Brain microvascular endothelial cell (primary cell): ENCODE data around the gene ATXN2.
A peak's percentile ranks its signal among the peaks of the same experiment; 100 is the strongest.

Experiments used
- DNase-seq: peaks from one replicate; pipeline ENCODE4 v3.0.0-alpha.2; 2020
- H3K27ac ChIP-seq: fragments of 250-450 bp; sonication (Bioruptor Pico); 2 replicates; pipeline ENCODE4 v1.5.1; 2020; ENCODE audit warnings: mild to moderate bottlenecking, moderate library complexity
- H3K27me3 ChIP-seq: fragments of 250-450 bp; sonication (Bioruptor Pico); replicated peaks from 2 replicates; pipeline ENCODE4 v1.5.1; 2020; ENCODE audit warnings: mild to moderate bottlenecking
- H3K36me3 ChIP-seq: fragments of 250-450 bp; sonication (Bioruptor Pico); replicated peaks from 2 replicates; pipeline ENCODE4 v1.5.1; 2020; ENCODE audit warnings: mild to moderate bottlenecking
- H3K4me3 ChIP-seq: 2 replicates; pipeline ENCODE4 v1.5.1; 2011; ENCODE audit warnings: low read depth, mild to moderate bottlenecking, control low read depth, low read length, moderate library complexity
- CTCF ChIP-seq: IDR thresholded peaks from 2 replicates; pipeline ENCODE4 v1.5.1; 2011; ENCODE audit warnings: low read depth, mild to moderate bottlenecking, moderate library complexity, low read length, control low read depth, inconsistent platforms; ENCODE audit errors: missing control alignments
- in situ Hi-C: cut with HindIII; loops from 2 replicates; pipeline ENCODE4 v1.10.0; 2017; ENCODE audit warnings: low sequenced_read_pairs, low pct_ligation_motif_present

The ATXN2 gene

GRCh38 chr12:111488798-111489197, 110.3 kb downstream of the ATXN2 start:
- TF ChIP-seq CTCF = no peak
- in situ Hi-C loops = no loop called here
- no peak overlapping the region for H3K4me3 ChIP-seq
- H3K27me3 ChIP-seq = no peaks in the 10 kb centered on the region
- DNase-seq = no peak
- H3K27ac ChIP-seq = no peak overlapping the region
- H3K36me3 ChIP-seq = peaks cover 50% of the 10 kb centered on the region

- in situ Hi-C loops = no loop called here
- H3K27me3 ChIP-seq = no peaks in the 10 kb centered on the region
- DNase-seq = peak; percentile 48
- peaks cover 52% of the 10 kb centered on the region for H3K36me3 ChIP-seq
- TF ChIP-seq CTCF = no peak
- H3K27ac ChIP-seq = no peak overlapping the region
- no peak overlapping the region for H3K4me3 ChIP-seq
Measured at GRCh38 chr12:111488271-111488670, 110.8 kb downstream of the ATXN2 start.

DNA sequence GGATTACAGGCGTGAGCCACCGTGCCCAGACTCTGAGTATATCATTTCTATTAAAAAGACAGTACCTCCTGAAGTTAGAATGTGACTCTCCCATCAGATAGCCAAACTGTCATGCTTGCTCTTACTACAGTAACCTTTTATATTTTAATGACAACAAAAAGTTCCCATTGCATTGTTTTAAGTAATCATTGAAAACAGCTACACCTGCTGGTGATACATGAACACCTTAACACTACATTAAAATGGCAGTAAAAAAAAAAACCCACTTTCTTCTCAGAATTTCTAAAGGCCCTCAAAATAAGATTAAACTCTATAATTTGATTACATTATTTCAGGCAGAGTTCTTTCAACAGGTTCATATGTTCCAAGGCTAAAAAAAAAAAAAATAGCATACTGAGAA, 116.7 kb downstream of the ATXN2 start:
- Histone ChIP-seq H3K27ac (no peak overlapping the region), H3K27me3 (no peaks in the 10 kb centered on the region), H3K4me3 (no peak overlapping the region), H3K36me3 (peaks cover 60% of the 10 kb centered on the region)
- in situ Hi-C loops = no loop called here
- no peak for DNase-seq
- peak; percentile 12 for TF ChIP-seq CTCF

GRCh38 chr12:111471236-111471635, 127.9 kb downstream of the ATXN2 start:
- in situ Hi-C loops = no loop called here

GRCh38 chr12:111469401-111469800, 129.7 kb downstream of the ATXN2 start:
- TF ChIP-seq CTCF = no peak
- H3K27ac ChIP-seq = no peak overlapping the region
- no peaks in the 10 kb centered on the region for H3K27me3 ChIP-seq
- H3K36me3 ChIP-seq = peaks cover 38% of the 10 kb centered on the region
- DNase-seq = no peak
- H3K4me3 ChIP-seq = no peak overlapping the region
- in situ Hi-C loops = no loop called here

More at GRCh38 chr12:111471236-111471635, 127.9 kb downstream of the ATXN2 start:
- Histone ChIP-seq H3K27me3 (no peaks in the 10 kb centered on the region), H3K4me3 (no peak overlapping the region), H3K27ac (no peak overlapping the region), H3K36me3 (peaks cover 46% of the 10 kb centered on the region)
- no peak for DNase-seq
- TF ChIP-seq CTCF = no peak

DNA sequence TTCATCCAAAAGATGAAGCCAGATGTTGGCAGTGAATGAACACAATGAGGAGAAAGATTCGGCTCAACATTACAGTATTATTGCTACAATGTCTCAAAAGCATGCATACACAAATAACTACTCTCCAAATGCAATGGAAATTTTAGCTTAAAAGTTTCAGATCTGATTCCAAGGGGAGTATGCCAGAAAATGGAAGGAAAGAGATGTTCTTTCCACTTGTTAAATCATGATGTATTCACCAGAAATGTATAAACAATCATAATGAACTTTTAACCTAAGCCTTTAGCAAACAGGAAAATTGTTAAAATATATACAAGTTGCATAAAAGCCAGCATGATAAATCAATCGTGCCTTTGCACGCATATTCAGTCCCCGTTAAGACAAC, 131.3 kb downstream of the ATXN2 start:
- in situ Hi-C loops = no loop called here
- H3K27ac ChIP-seq = peak overlapping the region; percentile 36
- DNase-seq = no peak
- no peak for TF ChIP-seq CTCF
- no peak overlapping the region for H3K4me3 ChIP-seq
- peaks cover 40% of the 10 kb centered on the region for H3K36me3 ChIP-seq
- no peaks in the 10 kb centered on the region for H3K27me3 ChIP-seq
